Activated effector memory CD4-positive, alpha-beta T cell treated with anti-CD3 and anti-CD28 coated beads, Interleukin-2, amount 50 U/mL, for 16 hours (primary cell): ENCODE results near the gene HBG2.

Experiments used
- DNase-seq: peaks from one replicate; pipeline ENCODE4 v3.0.0-alpha.2; 2020

HBG2 gene

DNA sequence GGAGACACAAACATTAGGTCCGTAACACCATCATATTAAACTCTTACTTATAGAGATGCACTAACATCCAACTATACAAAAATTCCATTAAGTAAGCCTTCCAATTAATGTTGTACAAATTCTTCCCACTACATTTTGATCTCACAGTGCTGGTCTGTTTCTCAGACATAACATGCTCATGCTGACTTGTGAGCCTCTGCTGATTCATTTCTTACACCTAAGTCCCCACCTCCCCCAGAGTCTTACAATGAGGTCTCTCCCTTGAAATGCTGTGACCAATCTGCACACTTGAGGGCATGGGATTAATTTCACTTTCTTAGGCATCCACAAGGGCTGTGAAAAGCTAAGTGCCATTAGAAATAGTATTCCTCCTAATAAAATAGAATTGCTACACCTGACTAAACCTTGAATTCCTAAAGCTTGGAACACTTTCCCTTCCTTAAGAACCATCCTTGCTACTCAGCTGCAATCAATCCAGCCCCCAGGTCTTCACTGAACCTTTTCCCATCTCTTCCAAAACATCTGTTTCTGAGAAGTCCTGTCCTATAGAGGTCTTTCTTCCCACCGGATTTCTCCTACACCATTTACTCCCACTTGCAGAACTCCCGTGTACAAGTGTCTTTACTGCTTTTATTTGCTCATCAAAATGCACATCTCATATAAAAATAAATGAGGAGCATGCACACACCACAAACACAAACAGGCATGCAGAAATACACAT is 6.9 kb downstream of the HBG2 start:
- DNase-seq, result no peak

DNA sequence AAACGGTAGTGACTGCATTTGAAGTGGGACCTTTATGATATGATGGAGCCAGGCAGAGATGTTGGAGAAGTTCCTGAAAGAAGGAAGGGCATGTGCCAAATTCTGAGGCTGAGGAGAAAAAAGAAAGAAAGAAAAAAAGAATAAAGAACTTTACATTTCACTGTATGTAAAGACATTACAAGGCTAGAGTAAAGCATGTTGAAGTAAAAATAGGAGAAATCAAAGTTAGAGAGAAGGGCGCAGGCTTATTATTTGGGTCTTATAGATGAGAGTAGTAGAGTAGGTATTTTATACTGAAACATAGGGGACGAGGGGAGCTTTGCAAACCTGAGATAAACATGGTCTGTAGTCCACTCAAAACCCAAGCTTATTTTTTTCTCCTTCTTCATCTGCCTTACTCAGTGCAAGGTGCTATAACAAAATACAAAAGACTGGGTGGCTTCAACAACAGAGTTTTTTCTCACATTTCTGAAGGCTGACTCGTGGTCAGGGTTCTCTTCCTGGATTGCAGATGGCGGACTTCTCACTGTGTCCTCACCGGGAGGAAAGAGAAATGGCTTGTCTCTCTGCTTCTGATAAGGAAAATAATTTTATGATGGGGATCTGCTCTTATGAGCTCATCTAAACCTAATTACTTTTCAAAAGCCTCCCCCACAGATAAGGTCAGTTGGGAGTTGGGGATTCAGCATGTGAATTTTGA is 7.7 kb downstream of the HBG2 start:
- no peak for DNase-seq

DNA sequence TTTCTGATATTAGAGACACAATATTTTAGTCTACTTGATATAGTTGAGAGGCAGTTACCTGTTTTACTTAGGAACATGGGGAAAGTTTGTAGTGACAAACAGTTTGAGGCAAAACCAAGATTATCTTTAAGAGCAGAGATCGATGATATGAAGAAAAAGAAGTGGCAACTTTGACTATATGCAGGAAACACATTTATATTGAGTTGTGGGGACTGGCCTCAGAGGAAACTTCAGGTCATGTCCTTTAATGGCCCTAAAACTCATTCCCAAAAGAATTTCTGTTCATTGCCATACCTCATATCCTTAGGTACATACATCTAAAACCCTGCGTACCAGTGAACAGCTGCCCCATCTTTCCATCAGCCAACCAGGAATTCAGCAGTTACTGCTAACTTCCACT is 9.4 kb downstream of the HBG2 start:
- no peak for DNase-seq

DNA sequence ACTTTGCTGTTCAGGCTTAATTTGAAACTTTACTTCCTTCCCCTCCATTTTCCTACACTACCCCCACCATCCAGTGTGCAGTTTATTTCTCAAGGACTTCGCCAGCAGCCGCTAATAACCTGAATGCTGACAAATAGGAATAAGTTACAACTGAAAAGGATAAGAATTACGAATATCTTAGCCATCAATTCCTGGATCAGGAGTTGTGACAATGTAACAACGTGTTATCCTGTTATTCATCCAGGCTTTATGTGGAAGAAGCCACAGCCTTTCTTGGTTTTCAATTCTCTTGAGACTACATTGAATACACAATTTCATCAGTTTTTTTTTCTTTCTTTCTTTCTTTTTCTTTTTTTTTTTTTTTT is 10.8 kb downstream of the HBG2 start:
- DNase-seq, result no peak

DNA sequence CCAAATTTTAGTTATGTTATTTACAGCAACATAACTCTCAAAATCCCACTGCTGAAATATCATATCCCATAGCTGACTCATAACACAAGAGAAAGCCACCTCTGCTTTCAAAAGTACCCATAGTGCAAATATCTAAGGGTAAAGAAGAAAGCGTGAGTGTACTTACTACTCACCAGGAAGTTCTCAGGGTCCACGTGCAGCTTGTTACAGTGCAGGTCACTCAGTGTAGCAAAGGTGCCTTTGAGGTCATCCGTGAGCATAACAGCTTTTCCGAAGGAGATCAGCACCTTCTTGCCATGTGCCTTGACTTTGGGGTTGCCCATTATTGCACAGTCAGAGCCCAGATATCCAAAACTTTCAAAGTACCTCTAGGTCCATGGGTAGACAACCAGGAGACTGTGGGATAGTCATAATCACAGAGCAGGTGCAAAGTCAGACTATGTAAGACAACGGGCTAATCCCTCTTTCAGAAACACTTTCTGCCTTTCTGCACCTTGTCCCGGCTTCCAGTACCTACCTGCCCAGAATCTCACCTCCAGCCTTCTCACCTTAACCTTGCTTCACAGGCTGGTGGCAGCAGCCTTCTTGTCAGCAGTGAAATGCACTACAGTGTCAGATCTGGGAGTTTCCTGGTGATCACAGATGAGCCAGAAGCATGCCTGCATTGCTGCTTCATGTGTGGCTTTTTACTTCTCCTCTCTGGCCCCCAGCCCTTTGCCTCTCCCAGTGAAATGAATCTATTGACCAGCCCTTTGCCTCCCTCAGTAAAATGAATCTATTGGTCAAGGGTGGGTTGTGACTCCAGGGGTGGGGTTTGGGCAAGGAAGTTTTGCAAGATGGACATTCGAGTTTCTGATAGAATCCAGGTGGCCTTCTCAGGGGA is 11.4 kb downstream of the HBG2 start:
- no peak for DNase-seq

DNA sequence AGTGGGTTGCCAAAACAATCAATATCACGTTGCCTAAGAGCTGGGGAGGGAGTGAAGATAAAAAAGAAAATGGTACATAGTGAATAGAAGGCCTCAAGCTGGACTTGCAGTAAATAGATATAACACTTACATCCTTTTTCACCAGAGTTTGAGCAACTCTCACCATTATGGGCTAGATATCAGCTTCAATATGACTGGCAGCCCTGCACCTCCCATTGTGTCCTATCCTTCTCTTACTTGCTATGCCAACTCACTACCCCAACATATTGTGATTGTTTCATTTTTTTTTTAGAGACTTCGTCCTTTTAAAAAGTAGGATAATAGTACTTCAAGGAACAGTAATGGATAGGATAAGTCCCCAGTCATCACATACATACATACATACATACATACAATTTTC is 12.4 kb downstream of the HBG2 start:
- DNase-seq, result no peak

DNA sequence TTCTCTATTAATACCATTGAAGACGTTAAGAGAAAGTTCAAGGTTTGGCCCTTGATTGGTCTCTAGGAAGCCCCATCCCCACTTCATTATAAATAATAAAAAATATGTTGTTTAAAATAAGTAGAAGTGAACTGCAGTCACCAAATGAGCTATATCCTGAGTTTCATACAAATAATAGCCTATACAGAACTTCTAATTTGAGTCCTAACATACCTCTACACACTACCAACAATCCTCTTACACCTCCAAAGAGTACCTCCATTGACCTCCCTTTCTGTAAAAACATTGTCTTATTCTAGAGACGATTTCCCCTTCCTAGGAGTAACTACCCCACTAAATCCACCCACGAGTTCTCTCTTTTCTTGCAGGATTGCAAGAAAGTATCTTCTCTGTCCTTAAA is 13.1 kb downstream of the HBG2 start:
- DNase-seq, result no peak

DNA sequence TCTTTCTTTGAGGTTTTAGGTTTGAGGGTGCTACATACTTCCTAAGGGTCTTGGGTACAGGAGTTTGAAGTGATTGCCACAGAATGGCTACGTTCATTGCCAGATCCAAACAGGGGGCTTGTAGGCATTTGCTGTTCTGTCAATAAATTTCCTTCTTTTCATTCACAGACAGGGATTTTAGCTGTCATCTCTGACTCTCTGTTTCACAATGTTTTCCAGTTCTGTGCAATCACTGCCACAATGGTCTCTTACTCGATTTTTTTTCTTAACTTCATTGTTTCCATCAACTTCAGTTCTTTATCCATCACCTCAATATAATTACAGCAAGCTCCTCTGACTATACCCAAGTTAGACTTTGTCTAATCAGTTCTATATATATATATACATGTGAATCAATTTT is 14.1 kb downstream of the HBG2 start:
- no peak for DNase-seq

DNA sequence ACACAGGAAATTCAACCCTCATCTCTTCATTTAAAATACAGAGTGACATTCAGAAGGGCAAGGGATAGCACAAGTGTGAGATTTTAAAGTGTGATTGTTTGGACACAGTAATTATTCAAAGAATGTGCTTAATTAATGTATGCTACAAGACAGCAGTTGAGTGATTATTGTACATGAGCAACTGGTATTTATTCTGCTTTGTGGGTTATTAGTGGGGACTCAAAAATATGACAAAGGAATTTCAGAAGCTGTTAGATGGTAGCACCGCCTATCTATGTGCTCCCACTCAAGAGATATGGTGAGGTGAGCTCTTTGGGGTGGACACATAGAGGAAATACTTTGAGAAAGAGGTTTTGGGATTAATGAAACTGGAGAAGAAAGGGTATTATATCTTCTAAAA is 14.5 kb downstream of the HBG2 start:
- no peak for DNase-seq

DNA sequence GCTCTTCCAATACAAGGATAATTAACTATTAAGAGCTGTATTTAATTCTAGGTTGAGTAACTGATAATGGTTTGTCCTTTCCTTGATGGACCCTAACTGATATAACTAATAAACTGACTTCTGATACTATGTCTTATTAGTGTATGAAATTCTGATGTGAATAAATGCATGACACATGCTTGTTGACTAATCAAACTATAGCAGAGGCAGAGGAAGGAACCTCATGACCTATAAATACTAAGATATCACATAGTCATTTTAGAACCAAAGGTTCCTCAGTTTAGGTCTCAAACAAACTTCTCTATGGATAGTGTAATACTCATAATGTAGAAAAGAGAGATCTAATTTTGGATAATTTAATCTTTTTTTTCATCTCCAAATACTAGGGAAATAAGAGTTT is 15.5 kb downstream of the HBG2 start:
- DNase-seq, result no peak

DNA sequence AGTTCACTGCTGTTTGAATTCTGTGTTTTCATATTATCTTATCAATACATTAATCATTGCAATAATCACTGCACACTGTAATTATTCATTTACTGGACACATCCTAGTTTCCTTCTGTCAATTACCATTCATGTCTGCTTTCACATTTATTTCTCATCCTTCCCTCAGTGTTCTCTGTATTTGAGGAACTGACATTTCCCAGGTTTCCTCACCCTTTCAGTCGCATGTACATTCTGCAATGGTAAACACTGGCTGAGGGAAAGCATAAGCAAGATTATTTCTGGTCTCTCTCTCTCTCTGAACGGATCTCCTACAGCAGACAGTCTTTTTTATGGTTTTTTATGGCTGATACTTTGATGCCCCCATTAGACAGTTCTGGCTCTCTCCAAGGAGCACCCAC is 16.1 kb downstream of the HBG2 start:
- no peak for DNase-seq

DNA sequence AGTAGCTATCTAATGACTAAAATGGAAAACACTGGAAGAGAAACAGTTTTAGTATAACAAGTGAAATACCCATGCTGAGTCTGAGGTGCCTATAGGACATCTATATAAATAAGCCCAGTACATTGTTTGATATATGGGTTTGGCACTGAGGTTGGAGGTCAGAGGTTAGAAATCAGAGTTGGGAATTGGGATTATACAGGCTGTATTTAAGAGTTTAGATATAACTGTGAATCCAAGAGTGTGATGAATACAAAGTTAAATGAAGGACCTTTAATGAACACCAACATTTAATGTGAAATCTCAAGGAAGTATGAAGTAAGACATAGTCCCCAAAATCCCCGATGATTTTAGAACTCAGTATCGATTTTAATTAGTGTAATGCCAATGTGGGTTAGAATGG is 17.2 kb downstream of the HBG2 start:
- no peak for DNase-seq

DNA sequence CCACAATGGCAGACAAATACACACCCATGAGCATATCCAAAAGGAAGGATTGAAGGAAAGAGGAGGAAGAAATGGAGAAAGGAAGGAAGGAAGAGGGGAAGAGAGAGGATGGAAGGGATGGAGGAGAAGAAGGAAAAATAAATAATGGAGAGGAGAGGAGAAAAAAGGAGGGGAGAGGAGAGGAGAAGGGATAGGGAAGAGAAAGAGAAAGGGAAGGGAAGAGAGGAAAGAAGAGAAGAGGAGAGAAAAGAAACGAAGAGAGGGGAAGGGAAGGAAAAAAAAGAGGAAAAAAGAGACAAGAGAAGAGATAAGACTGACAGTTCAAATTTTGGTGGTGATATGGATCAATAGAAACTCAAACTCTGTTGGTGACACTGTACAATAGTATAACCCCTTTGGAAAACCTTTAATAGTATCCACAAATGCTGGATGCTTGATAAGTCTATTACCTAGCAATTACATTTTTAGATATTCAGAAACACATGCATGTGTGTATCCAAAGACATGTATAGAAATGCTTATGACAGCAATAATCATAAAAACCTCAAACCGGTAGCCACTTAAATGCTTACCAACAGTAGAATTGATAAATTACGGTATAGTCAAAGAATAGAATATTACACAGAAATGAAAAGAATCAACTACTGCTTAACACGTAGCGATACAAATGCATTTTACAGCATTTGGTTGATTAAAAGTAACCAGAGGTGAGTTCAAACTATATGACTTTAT is 19.1 kb downstream of the HBG2 start:
- DNase-seq, result no peak

DNA sequence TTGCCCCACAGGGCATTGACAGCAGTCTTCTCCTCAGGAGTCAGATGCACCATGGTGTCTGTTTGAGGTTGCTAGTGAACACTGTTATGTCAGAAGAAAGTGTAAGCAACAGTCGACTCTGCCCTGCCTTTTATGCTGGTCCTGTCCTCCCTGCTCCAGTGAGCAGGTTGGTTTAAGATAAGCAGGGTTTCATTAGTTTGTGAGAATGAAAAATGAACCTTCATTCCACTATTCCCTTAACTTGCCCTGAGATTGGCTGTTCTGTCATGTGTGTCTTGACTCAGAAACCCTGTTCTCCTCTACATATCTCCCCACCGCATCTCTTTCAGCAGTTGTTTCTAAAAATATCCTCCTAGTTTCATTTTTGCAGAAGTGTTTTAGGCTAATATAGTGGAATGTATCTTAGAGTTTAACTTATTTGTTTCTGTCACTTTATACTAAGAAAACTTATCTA is 20.2 kb downstream of the HBG2 start, which contains the start of gene HBD:
Gene HBD, minus strand, starts transcription at position 103 of the 454 bp plus-strand sequence. Its CDS starts 50 bp downstream, at position 53.
- no peak for DNase-seq

DNA sequence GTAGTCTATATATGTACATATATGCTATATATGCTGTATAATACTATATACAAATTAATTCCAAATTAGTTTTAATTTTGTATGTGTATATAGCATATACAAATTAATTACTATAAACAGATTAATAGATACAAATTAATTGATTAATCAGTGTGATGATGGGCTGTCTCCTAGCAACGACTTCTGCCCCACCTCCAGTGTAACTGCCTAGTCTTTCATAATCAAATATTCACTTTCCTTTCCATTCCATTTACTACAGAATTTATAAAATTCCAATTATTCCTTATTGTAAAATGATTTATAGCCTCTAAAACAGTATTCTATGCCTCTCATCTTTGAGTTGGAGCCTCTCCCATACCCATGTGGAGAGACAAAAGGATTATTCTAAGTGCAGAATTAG is 21.3 kb downstream of the HBG2 start:
- DNase-seq, result no peak

DNA sequence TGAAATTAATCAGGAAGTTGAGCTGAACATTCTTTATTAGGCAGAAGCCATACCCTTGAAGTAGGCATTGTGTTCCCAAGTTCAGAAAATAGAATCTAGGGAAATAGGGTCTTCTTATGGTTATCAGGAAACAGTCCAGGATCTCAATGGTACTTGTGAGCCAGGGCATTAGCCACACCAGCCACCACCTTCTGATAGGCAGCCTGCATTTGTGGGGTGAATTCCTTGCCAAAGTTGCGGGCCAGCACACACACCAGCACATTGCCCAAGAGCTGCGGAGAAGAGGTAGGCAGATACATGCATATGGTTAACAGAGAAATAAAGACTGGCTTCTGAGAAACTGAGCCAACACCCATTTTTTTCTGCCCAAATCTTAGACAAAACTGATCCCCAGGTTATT is 21.8 kb downstream of the HBG2 start:
- DNase-seq, result no peak

DNA sequence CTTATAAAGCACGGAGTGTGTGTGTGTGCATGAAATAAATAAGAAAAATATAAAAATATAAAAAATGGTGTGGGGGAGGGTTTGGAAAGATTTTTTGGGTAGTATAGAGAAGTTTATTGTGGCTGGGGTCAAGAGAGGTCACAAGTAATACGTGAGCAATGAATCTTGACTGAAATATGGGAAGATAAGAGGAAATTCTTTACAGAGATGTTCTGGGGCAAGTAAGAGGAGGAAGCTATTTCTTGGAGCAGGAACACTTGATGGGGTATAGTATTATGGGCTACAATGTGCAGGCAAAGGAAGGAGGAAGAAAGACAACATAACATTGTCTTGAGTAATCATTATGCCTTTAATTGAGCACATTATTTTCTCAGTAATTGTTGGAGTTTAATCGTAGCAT is 22.4 kb downstream of the HBG2 start:
- no peak for DNase-seq

DNA sequence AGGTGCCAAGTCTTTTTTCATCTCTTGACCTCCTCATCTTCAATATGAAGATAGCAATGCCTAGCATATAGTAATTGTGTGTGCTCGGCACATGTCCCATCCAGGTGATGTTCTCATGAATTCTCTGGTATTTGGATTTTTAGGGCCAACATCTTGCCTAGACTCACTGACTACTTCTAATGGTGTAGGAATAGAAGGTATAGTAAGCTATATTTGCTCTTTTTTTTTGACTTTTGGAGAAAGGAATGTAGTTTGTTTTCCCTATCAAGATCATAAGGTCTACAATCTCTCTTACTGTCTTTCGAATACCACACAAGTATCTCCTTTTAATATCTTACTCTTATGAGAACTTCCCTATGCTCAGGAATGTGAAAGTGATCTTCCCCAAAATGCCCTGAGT is 23.5 kb downstream of the HBG2 start:
- no peak for DNase-seq

DNA sequence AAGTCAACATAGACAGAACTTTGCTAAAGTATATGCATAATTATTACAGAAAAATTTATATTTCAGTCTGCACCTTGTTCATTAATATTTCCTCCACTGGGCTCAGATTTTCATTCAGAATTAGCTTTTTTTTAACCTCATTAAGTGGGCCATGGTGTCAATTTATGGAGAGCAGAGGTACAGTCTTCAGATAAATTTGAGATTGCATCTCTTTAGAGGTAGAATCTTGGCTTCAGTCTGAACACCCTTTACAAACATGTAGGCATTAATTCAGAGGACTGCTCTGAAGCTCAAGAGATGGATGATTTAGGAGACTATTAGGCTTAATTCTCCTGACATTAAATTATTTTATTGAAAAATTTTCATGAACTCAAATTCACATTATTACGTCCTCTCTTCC is 24.3 kb downstream of the HBG2 start:
- DNase-seq, result no peak

DNA sequence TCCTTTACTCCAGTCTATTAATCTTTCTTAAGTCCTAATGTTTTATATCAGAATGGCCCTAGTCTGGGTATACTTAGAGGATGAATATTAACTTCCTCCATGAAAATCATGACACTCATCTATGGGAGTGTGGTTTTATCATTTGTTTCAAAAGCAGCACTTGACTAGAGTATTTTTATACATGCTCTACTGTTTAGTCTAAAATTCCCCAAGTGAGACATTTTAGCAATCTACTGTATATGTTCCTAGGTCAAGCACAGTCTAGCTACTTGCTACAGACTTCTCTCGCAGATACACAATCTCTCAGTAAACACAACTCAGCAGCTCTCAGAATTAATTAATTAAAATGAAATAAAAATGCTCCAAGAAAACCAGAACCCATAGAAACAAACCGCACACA is 24.8 kb downstream of the HBG2 start:
- no peak for DNase-seq

DNA sequence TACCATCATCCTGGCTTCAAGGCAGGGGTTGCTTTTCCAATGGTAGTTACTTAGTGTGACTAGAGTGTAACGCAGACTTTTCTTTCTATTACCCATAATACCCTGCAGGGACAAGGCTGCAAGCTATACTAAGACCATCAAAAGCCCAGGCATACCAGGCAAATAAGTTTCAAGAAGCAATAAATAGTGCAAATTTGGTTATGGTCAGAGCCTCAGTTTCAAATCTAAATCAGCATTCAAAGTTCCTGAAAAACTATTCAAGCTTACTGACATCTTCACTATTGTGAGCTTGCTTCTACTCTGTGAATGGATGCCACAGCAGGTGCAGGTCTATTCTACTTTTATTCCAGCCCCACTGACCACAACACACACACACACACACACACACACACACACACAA is 25.2 kb downstream of the HBG2 start:
- DNase-seq, result no peak

DNA sequence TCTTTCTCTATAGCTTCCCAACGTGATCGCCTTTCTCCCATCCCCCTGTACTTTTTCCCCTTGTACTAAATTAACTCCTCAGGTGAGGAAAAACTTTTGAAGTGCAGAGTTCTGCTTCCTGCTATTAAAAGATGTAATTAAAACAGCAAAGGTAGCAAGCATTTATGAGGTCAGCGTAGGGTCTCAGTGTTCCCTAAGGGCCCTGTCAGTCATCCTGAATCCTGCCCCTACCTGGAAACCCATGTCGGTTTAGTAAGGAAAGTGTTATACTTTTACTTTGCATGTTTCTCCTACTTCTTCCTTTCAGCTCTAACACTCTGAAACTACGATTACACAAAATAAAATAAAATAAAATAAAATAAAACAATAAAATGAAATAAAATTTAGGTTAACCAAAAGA is 26.5 kb downstream of the HBG2 start:
- DNase-seq, result no peak

DNA sequence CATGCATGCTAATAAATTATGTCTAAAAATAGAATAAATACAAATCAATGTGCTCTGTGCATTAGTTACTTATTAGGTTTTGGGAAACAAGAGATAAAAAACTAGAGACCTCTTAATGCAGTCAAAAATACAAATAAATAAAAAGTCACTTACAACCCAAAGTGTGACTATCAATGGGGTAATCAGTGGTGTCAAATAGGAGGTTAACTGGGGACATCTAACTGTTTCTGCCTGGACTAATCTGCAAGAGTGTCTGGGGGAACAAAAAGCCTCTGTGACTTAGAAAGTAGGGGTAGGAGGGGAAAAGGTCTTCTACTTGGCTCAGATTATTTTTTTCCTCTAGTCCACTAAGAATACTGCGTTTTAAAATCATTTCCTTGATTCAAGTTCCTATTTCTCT is 26.9 kb downstream of the HBG2 start:
- no peak for DNase-seq
